BJ (cell line): Measurements from ENCODE around the gene FKBP8. TPM values are rescaled to one million over a fixed set of nuclear protein-coding genes. Genes with fewer than 3 reads are reported as not detected.

Source experiments
- CTCF ChIA-PET: fragments of 350-600 bp; formaldehyde crosslinking; extraction: SDS; loops from one replicate; lab custom pipeline; 2021; ENCODE audit warnings: antibody characterized with exemption, inconsistent platforms; lab: Yijun Ruan, JAX
- POLR2A ChIA-PET: fragments of 300-600 bp; sonication (Branson Sonifier 250); formaldehyde crosslinking; extraction: SDS; loops from one replicate; lab custom pipeline; 2021; ENCODE audit warnings: antibody characterized with exemption; lab: Charles Lee
- DNase-seq: peaks from one replicate; pipeline ENCODE4 v3.0.0-alpha.2; 2011; ENCODE audit warnings: low read depth
- H3K27me3 ChIP-seq: 2 replicates; pipeline ENCODE4 v1.6.0; 2011; ENCODE audit warnings: low read length; ENCODE audit not compliant: control insufficient read depth, insufficient read depth
- H3K36me3 ChIP-seq: 2 replicates; pipeline ENCODE4 v1.5.1; 2011; ENCODE audit warnings: low read length; ENCODE audit not compliant: control insufficient read depth, insufficient read depth
- H3K4me3 ChIP-seq: 2 replicates; pipeline ENCODE4 v1.5.1; 2011; ENCODE audit warnings: low read depth, mild to moderate bottlenecking, control low read depth, low read length
- polyA plus RNA-seq: library from polyadenylated mRNA; depleted of rRNA; stranded (reverse); fragments of >200 nt; gene quantifications from 2 replicates; pipeline ENCODE4 v1.2.3, GENCODE V29; 2011
- TF ChIP-seq, protein P1 (sequence below): IDR thresholded peaks from 2 replicates; pipeline ENCODE4 v1.5.1; 2011; ENCODE audit warnings: low read depth, mild to moderate bottlenecking, control low read depth, inconsistent platforms, low read length, moderate library complexity; ENCODE audit not compliant: insufficient read depth

Gene FKBP8
- polyA plus RNA-seq, 1 experiment: 280 TPM

DNA sequence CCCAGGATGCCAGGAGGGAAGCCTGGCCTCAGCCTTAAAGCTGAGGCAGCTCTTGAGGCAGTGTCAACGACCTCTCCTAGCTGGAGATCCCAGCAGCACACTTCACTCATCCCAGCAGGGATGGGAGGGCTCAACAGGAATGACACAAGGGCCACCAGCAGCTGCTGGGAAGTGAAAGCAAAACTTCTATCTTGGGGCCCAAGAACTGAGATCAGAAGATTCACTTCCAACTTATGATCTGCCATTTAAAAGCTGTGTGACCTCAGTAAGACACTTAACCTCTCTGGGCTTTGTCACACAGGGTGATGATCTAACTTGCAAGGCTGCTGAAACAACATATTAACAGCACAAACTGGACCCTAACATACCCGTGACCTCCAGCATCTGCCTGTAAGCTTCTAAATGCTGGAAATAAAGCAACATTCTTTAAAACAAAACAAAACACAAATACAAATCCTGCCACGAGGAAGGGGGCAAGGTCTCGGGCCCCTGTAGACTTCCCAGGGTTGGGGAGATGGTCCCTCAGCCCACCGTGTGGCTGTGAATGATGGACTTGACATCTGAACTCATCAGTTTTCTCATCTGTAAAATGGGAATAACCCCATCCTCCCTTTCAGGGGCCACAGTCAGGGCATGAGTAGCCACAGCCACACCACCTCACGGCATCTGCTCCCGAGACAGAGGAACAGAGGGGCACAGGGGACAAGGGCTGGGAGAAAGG, 44.2 kb downstream of the FKBP8 start:
- CTCF ChIA-PET: interaction anchor here (1.3 kb wide), 1 partner anchor 90 kb away, joined by 4 read pairs; the partner anchor contains the start of gene REX1BD
- TF ChIP-seq, protein P1, sequence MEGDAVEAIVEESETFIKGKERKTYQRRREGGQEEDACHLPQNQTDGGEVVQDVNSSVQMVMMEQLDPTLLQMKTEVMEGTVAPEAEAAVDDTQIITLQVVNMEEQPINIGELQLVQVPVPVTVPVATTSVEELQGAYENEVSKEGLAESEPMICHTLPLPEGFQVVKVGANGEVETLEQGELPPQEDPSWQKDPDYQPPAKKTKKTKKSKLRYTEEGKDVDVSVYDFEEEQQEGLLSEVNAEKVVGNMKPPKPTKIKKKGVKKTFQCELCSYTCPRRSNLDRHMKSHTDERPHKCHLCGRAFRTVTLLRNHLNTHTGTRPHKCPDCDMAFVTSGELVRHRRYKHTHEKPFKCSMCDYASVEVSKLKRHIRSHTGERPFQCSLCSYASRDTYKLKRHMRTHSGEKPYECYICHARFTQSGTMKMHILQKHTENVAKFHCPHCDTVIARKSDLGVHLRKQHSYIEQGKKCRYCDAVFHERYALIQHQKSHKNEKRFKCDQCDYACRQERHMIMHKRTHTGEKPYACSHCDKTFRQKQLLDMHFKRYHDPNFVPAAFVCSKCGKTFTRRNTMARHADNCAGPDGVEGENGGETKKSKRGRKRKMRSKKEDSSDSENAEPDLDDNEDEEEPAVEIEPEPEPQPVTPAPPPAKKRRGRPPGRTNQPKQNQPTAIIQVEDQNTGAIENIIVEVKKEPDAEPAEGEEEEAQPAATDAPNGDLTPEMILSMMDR: no peak
- Histone ChIP-seq H3K4me3 (no peak overlapping the region), H3K36me3 (no peaks in the 10 kb centered on the region; the same call in 1 of the 2 replicates), H3K27me3 (no peaks in the 10 kb centered on the region)
- POLR2A ChIA-PET: interaction anchor here (0.6 kb wide), 1 partner anchor 71 kb away, joined by 3 read pairs; no protein-coding TSS in a partner anchor
- no peak for DNase-seq

DNA sequence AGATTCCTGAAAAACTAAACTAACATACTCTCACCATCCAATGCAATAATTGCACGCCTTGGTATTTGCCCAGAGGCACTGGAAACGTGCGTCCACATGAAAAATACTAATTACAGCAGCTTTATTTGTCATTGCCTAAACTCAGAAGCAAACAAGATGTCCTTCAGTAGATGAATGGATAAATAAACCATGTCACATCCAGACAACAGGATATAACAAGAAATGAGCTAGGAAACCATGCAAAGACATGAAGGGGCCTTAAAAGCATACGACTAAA, 46.5 kb downstream of the FKBP8 start:
- Histone ChIP-seq H3K36me3 (peaks cover 1% of the 10 kb centered on the region; the same call in 1 of the 2 replicates), H3K27me3 (no peaks in the 10 kb centered on the region), H3K4me3 (no peak overlapping the region)
- no peak for DNase-seq
- ChIA-PET POLR2A (no interaction called here), CTCF (interaction anchor here (1.4 to 2.0 kb wide), 2 partner anchors 11 to 22 kb away, joined by 3 to 5 read pairs; no protein-coding TSS in a partner anchor)
- TF ChIP-seq, protein P1: no peak

DNA sequence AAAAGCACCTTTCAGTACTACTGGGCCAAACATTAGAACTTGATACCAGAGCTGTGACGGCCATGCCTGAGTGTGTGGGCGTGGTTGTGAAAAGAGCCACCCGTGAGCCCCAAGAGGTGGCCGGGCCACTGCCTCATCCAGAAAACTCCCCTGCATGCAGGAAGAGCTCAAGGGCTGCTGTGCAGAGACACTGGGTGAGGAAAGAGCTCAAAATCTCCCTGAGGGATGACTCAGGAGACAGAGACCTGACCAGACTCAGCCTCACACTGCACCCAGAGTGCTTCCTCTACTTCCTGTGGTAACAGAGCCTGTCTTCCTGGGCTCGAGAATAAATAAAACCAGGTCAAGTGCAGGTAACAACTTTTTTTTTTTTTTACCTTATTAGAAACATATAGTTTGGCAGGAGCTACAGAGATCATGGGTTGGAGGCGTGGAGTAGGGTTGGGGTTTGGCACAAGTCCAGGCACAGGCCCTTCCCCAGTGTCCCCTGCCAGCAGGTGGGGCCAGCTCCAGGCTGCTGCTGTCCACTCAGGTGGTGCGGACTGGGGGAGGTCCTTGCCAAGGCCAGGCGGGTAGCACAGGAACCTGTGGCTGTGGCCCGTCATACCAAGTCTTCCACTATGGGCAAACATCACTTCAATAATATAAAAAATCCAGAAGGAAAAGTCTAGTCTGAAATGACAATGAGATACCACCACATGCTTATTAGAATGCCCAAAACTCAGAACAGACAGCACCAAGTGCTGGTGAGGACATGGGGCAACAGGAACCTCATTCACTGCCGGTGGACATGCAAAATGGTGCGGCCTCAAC, 47.0 kb downstream of the FKBP8 start:
- CTCF ChIA-PET: interaction anchor here (0.6 to 2.0 kb wide), 4 partner anchors 10 to 22 kb away, joined by 3 to 5 read pairs (median 4); no protein-coding TSS in a partner anchor
- POLR2A ChIA-PET: interaction anchor here (0.6 kb wide), 1 partner anchor 10 kb away, joined by 3 read pairs; no protein-coding TSS in a partner anchor
- peaks cover 1% of the 10 kb centered on the region for H3K36me3 ChIP-seq
- TF ChIP-seq, protein P1: no peak
- no peaks in the 10 kb centered on the region for H3K27me3 ChIP-seq
- no peak for DNase-seq
- H3K4me3 ChIP-seq: no peak overlapping the region

DNA sequence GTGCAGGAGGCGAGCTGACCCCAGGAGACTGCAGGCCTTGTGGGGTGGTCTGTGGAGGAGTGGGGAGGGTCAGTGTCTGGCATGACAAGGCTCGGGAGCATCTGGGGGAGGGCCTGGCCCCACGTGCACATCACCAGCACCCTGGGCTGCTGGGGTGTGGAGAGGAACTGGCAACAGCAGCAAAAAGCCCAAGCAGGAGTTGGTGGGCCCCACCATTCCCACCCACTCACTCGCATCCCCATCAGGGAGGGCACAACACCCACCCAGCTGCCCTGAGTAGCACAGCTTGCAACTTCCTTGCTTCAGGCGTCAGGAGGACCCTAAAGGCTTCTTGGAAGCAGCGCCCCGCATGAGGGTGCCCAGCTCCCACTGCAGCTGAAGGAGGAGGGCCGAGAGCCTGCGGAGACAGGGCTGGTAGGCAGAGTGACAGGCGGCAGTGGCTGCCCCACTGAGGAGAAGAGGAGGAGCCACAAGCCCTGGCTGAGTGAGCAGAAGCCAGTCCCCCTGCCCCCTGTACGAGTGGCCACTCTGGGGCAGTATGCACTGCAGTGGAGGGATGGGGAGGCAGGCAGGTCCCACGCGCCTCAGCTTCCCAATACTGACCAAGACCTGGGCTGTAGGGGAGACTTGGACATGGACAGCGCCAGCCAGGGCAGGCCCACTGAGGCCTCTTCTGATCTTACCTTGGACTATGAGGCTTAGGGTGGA, 48.0 kb downstream of the FKBP8 start:
- Histone ChIP-seq H3K4me3 (no peak overlapping the region), H3K27me3 (no peaks in the 10 kb centered on the region), H3K36me3 (peaks cover 5% of the 10 kb centered on the region)
- POLR2A ChIA-PET: interaction anchor here (0.6 kb wide), 1 partner anchor 9 kb away, joined by 3 read pairs; no protein-coding TSS in a partner anchor
- TF ChIP-seq, protein P1: no peak
- DNase-seq: no peak
- CTCF ChIA-PET: interaction anchor here (1.1 to 2.1 kb wide), 5 partner anchors 9 to 33 kb away, joined by 3 to 5 read pairs (median 4); no protein-coding TSS in a partner anchor
